ENCODE data around the gene FOXP3.

Gene FOXP3

GRCh38 chrX:49273181-49273727 is 8.7 kb upstream of the FOXP3 start:
- DNase-seq, result no peak

DNA sequence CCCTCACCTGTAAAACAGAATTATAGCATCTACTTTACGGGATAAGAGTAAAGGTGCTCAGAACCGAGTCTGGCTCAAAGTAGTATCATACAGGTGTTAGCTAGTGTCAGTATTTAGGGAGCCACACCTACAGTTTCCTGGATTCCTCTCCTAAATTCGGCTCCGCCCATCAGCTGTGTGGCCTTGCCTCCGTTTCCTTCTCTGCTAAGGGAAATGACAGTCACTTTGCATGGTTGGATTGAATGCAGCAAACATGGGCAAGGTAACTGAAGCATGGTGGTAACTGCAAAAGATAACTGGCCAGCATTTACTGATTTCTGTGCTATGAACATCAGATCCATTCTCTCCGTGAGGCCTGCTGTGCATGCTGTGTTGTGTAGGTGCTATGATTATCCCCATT is 7.9 kb upstream of the FOXP3 start:
- no peak for DNase-seq

DNA sequence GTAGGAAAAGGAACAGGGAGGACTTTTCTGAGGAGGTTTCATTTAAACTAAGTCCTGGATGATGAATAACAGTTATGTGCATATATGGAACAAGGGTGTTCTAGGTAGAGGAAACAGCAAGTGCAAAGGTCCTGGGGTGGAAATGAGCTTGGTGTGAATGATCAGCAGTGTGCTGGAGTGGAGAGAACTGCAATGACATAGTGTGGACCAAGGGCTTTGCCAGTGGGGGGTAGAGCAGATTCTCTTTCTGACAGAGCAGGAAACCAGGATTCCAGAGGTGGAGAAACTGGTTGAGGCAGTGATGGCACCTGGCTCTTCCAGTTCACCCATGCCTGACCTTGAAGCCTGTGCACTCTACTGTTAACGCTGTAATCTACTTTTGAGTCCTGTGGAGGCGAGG is 6.8 kb upstream of the FOXP3 start:
- DNase-seq, result no peak

- no peak for DNase-seq
These were observed 5.9 kb upstream of the FOXP3 start for GRCh38 chrX:49270249-49270921.

- DNase-seq, result no peak
These were observed 5.3 kb upstream of the FOXP3 start, which contains the start of gene PPP1R3F for GRCh38 chrX:49269767-49270248. PPP1R3F (plus strand) TSS chrX:49269793; CDS start chrX:49269870, 77 bp downstream.

- peak; percentile 96 for DNase-seq
These were observed 4.7 kb upstream of the FOXP3 start for GRCh38 chrX:49269010-49269766.

GRCh38 chrX:49268702-49269009 is 4.1 kb upstream of the FOXP3 start:
- DNase-seq, result no peak

DNA sequence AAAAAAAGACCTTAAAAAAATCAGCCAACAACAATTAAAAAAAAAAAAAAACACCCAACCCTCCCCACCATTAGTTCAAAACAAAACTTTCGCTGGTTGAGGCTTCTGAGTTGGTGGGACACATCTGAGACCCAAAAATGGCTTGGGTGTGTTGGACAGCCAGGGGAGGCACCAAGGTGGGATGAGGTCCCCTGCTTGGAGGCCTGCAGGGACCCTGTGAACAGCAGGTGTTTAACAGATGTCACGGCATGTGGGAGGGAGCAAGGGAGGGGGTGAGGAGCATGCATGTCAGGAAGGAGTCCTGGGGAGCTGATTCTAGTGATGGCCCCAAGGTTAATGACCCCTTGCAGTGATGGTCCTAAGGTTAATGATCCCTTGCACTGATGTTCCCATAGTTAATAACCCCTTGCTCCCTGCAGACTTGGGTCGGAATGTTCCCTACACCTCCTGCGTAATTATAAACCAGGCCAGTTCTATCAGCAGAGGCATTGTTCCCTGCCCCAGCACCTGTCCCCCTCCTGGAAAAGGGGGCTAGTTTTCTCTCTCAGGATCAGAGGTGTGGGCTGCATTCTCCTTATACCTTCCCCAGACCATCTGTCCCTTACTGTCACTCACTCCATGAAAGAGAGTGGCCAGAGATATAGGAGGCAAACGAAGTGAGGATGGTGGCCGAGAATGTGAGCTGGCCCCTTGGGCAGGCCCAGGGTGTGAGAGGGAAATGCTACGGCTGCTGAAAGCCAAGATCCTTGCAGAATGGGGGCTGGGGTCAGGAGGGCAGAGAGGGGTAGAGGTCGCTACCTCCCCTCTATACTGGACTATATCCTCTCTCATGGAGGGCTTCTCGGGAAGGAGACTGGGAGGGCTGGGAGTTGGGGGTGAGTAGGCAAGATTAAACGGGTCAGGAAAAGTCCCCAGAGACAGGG is 2.3 kb upstream of the FOXP3 start:
- DNase-seq, result no peak

DNA sequence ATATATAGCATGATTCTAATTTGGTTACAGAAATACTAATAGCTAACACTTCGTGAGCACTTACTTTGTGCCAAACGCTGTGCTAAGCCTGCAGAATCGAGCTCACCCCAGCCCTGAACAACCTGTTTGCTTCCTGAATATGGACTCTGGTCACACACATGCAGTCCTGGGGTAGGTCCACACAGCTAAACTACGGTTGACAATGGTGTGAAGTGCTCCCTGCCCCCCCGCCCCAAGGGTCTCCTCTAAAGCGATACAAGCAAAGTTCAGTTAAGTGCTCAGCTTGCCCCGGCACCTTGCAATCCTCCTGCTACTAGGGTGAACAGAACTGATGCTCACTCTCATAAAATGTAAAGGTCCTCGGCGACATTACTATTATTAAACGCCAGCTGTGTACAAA is 879 bp downstream of the FOXP3 start:
- no peak for DNase-seq

DNA sequence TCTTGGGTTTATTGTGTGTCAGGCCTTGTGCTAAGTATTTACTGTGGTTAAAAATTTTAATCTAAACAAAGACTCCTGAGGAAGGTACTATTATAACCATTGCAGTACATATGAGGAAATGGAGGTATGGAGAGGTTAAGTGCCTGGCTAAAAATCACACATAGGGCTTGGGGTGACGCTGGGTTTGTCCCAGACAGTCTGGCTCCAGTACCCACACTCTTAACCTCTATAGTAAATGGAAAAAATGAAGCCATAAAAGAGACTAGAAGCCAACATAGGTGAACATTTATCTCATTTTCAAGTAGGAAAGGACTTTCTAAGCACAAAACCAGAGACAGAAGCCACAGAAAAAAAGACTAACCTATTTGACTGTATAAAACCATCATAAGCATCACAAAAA is 1.9 kb downstream of the FOXP3 start:
- no peak for DNase-seq

- DNase-seq, result no peak
These were observed 4.1 kb downstream of the FOXP3 start for GRCh38 chrX:49260221-49260985.

GRCh38 chrX:49258749-49259124 is 5.8 kb downstream of the FOXP3 start:
- DNase-seq, result no peak

- DNase-seq, result no peak
These were observed 6.4 kb downstream of the FOXP3 start for GRCh38 chrX:49257846-49258748.

DNA sequence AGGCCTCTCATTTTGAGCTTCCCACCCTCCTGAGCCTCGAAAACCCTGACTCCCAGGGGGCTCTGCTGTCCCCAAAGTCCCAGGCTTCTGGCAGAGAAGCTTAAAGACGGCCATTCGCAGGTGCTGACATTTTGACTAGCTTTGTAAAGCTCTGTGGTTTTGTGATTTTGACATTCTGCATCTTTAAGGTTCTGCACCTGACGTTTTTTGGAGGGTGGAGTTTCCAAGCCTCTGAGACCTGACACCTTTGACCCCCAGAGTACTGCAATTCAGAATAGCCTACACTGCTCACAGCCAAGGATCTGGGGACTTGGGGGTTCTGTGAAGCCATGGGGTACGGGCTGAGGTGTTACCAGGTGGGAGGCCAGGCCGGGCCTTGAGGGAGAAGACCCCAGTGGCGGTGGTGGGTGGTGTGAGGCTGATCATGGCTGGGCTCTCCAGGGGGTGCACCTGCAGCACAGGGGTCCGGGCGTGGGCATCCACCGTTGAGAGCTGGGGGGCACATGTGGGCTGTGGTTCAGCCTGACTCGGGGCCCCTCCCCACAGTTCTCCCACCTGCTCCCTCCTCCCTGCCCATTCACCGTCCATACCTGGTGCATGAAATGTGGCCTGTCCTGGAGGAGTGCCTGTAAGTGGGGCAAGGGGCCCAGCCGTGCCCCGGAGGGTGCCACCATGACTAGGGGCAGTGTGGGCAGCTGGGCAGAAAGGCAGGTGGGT is 7.3 kb downstream of the FOXP3 start:
- DNase-seq, result no peak

DNA sequence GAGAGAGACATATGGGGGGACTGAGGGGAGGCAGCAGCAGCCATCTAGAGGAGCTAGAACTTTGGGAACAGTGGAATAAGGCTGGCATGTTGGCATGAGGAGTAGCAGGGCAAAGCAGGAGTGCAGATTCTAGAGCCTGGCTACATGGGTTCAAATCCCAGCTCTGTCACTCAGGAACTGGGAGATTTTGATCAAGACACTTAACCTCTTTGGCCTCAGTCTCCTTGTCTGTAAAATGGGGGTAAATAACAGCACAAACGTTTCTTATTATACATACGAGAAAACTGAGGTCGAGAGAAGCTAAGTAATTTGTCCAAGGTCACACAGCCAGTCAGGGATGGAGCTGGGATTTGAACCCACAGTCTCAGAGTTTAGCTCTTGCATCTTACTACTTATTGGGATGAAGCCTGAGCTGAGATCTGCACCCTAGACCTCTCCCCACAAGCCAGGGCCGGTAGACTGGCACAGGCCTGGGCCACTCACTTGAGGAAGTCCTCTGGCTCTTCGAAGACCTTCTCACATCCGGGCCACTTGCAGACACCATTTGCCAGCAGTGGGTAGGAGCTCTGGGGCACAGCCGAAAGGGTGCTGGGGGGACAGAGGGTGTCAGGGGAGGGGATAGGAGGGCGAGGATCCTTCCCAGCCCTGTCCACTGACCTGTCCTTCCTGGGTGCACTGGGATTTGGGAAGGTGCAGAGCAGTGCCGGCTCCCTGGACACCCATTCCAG is 8.1 kb downstream of the FOXP3 start:
- no peak for DNase-seq

- no peak for DNase-seq
These were observed 9.9 kb downstream of the FOXP3 start for GRCh38 chrX:49254639-49255038.

- no peak for DNase-seq
These were observed 13.2 kb downstream of the FOXP3 start for GRCh38 chrX:49251325-49251724.

- DNase-seq, result no peak
These were observed 13.9 kb downstream of the FOXP3 start for GRCh38 chrX:49250578-49250977.

DNA sequence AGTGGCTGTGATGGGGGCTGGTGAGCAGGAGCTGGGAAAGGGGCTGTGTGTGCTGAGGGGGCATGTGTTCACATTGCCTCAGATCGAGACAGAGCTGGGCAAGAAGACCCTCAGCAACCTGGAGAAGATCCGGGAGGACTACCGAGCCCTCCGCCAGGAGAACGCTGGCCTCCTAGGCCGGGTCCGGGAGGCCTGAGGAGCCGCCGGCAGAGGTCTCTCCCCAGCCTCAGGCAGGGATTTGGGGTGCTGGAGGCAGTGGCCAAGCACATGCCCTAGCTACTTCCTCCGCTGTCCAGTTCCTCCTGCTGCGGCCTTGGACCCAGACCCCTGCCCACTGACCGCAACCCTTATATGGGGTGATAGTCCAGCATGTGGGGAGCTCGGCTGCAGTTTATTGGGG is 14.4 kb downstream of the FOXP3 start:
- DNase-seq, result no peak

DNA sequence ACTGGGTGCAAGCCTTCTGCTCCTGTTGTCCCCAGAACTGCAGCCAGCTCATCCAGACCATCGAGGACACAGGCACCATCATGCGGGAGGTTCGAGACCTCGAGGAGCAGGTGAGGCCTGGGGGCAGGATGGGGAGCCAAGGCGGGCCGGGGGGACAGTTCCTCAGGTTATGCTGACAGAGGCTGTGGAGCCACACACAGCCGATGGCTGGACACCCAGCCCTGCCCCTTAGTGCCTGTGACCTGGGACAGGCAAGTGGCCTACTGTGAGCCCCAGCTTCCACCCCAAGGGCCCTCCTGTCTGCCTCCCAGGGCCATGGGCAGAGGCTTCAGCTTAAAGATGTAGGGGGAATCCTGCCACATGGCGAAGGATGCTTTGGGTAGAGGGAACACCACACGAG is 14.9 kb downstream of the FOXP3 start:
- DNase-seq, result no peak
